ENCODE results near the gene MGAT4A.

Gene MGAT4A

GRCh38 chr2:98697651-98698337, 33.1 kb downstream of the MGAT4A start:
- Histone ChIP-seq H3K9me3 (ENCODE audit: low read depth, low read length) (no peaks in the 10 kb centered on the region), H3K36me3 (ENCODE audit: insufficient read depth, low read length) (no peaks in the 10 kb centered on the region), H3K9ac (ENCODE audit: insufficient read length) (no peak overlapping the region), H3K4me3 (no peak overlapping the region), H3K27ac (no peak overlapping the region)
- no peak for DNase-seq (ENCODE audit: low read depth, low spot score)
- TF ChIP-seq POLR2AphosphoS5 (IDR thresholded peaks at IDR 0.05; ENCODE audit: borderline replicate concordance, low read depth, low read length) (no peak), EZH2 (IDR thresholded peaks at IDR 0.05) (no peak), FOXP2 (optimal IDR thresholded peaks at IDR 0.05; ENCODE audit: control extremely low read depth, extremely low read length, insufficient read depth) (no peak)

GRCh38 chr2:98696200-98696599, 34.7 kb downstream of the MGAT4A start:
- DNase-seq (ENCODE audit: low read depth, low spot score): no peak
- H3K27ac ChIP-seq: no peak overlapping the region
- H3K9ac ChIP-seq (ENCODE audit: insufficient read length): no peak overlapping the region
- TF ChIP-seq EZH2 (IDR thresholded peaks at IDR 0.05) (no peak), POLR2AphosphoS5 (IDR thresholded peaks at IDR 0.05; ENCODE audit: borderline replicate concordance, low read depth, low read length) (no peak), FOXP2 (optimal IDR thresholded peaks at IDR 0.05; ENCODE audit: control extremely low read depth, extremely low read length, insufficient read depth) (no peak)
- no peak overlapping the region for H3K4me3 ChIP-seq
- no peaks in the 10 kb centered on the region for H3K9me3 ChIP-seq (ENCODE audit: low read depth, low read length)
- no peaks in the 10 kb centered on the region for H3K36me3 ChIP-seq (ENCODE audit: insufficient read depth, low read length)

GRCh38 chr2:98695255-98695654, 35.7 kb downstream of the MGAT4A start:
- DNase-seq (ENCODE audit: low read depth, low spot score): no peak
- TF ChIP-seq EZH2 (IDR thresholded peaks at IDR 0.05): no peak
- no peak for TF ChIP-seq FOXP2 (optimal IDR thresholded peaks at IDR 0.05; ENCODE audit: control extremely low read depth, extremely low read length, insufficient read depth)
- TF ChIP-seq POLR2AphosphoS5 (IDR thresholded peaks at IDR 0.05; ENCODE audit: borderline replicate concordance, low read depth, low read length): no peak
- Histone ChIP-seq H3K9me3 (ENCODE audit: low read depth, low read length) (no peaks in the 10 kb centered on the region), H3K4me3 (no peak overlapping the region), H3K27ac (no peak overlapping the region), H3K9ac (ENCODE audit: insufficient read length) (no peak overlapping the region), H3K36me3 (ENCODE audit: insufficient read depth, low read length) (no peaks in the 10 kb centered on the region)

- Histone ChIP-seq H3K36me3 (ENCODE audit: insufficient read depth, low read length) (no peaks in the 10 kb centered on the region), H3K4me3 (no peak overlapping the region), H3K9me3 (ENCODE audit: low read depth, low read length) (no peaks in the 10 kb centered on the region), H3K27ac (no peak overlapping the region), H3K9ac (ENCODE audit: insufficient read length) (no peak overlapping the region)
- TF ChIP-seq EZH2 (IDR thresholded peaks at IDR 0.05): no peak
- no peak for TF ChIP-seq FOXP2 (optimal IDR thresholded peaks at IDR 0.05; ENCODE audit: control extremely low read depth, extremely low read length, insufficient read depth)
- TF ChIP-seq POLR2AphosphoS5 (IDR thresholded peaks at IDR 0.05; ENCODE audit: borderline replicate concordance, low read depth, low read length): no peak
- DNase-seq (ENCODE audit: low read depth, low spot score): no peak
Observed at GRCh38 chr2:98693477-98693876, 37.5 kb downstream of the MGAT4A start.

GRCh38 chr2:98692090-98693054, 38.6 kb downstream of the MGAT4A start:
- Histone ChIP-seq H3K9ac (ENCODE audit: insufficient read length) (no peak overlapping the region), H3K4me3 (no peak overlapping the region), H3K27ac (no peak overlapping the region), H3K36me3 (ENCODE audit: insufficient read depth, low read length) (no peaks in the 10 kb centered on the region), H3K9me3 (ENCODE audit: low read depth, low read length) (no peaks in the 10 kb centered on the region)
- no peak for DNase-seq (ENCODE audit: low read depth, low spot score)
- TF ChIP-seq POLR2AphosphoS5 (IDR thresholded peaks at IDR 0.05; ENCODE audit: borderline replicate concordance, low read depth, low read length) (no peak), FOXP2 (optimal IDR thresholded peaks at IDR 0.05; ENCODE audit: control extremely low read depth, extremely low read length, insufficient read depth) (no peak), EZH2 (IDR thresholded peaks at IDR 0.05) (no peak)

- Histone ChIP-seq H3K27ac (no peak overlapping the region), H3K9ac (ENCODE audit: insufficient read length) (no peak overlapping the region), H3K4me3 (no peak overlapping the region), H3K9me3 (ENCODE audit: low read depth, low read length) (no peaks in the 10 kb centered on the region), H3K36me3 (ENCODE audit: insufficient read depth, low read length) (no peaks in the 10 kb centered on the region)
- TF ChIP-seq FOXP2 (optimal IDR thresholded peaks at IDR 0.05; ENCODE audit: control extremely low read depth, extremely low read length, insufficient read depth) (no peak), EZH2 (IDR thresholded peaks at IDR 0.05) (no peak), POLR2AphosphoS5 (IDR thresholded peaks at IDR 0.05; ENCODE audit: borderline replicate concordance, low read depth, low read length) (no peak)
- DNase-seq (ENCODE audit: low read depth, low spot score): no peak
Observed at GRCh38 chr2:98691303-98691702, 39.6 kb downstream of the MGAT4A start.

- Histone ChIP-seq H3K27ac (no peak overlapping the region), H3K9ac (ENCODE audit: insufficient read length) (no peak overlapping the region), H3K4me3 (no peak overlapping the region), H3K9me3 (ENCODE audit: low read depth, low read length) (no peaks in the 10 kb centered on the region), H3K36me3 (ENCODE audit: insufficient read depth, low read length) (no peaks in the 10 kb centered on the region)
- no peak for TF ChIP-seq EZH2 (IDR thresholded peaks at IDR 0.05)
- TF ChIP-seq POLR2AphosphoS5 (IDR thresholded peaks at IDR 0.05; ENCODE audit: borderline replicate concordance, low read depth, low read length): no peak
- TF ChIP-seq FOXP2 (optimal IDR thresholded peaks at IDR 0.05; ENCODE audit: control extremely low read depth, extremely low read length, insufficient read depth): no peak
- no peak for DNase-seq (ENCODE audit: low read depth, low spot score)
Observed at GRCh38 chr2:98685930-98686887, 44.7 kb downstream of the MGAT4A start.
